Measurements from ENCODE around the gene CSNK1G1. TPM values are rescaled to one million over a fixed set of nuclear protein-coding genes. Genes with fewer than 3 reads are reported as not detected.

Gene CSNK1G1
- total and polyA plus RNA-seq, 2 of the 4 experiments (the other 2 are of a cell fraction), result 7.4 to 29.4 TPM

GRCh38 chr15:64343841-64344240, 12.1 kb downstream of the CSNK1G1 start:
- Histone ChIP-seq H3K9me1 (ENCODE audit: insufficient read depth, low read length) (0 out of 2 replicates have a peak, but pooled peaks cover 2% of the 10 kb centered on the region), H3K27ac (ENCODE audit: insufficient read depth, low read length) (peak overlapping the region; percentile 44; the same call in 1 of the 2 replicates), H2BK20ac (ENCODE audit: low read depth, low read length) (no peak overlapping the region), H3K79me1 (ENCODE audit: low read depth in 1 of 2, low read length in 2 of 2) (peaks cover 20 to 57% of the 10 kb centered on the region in 2 experiments), H3K56ac (ENCODE audit: extremely low read depth, insufficient read depth, low read length) (no peak overlapping the region), H2BK120ac (ENCODE audit: low read depth, low read length) (no peak overlapping the region), H3K18ac (ENCODE audit: low read depth, low read length) (0 out of 2 replicates have a peak overlapping the region, but pooled peaks have one; percentile 6), H4K5ac (ENCODE audit: low read depth, low read length) (no peak overlapping the region), H3K4ac (ENCODE audit: low read depth, low read length) (no peak overlapping the region), H3K4me1 (ENCODE audit: control insufficient read depth, insufficient read depth, low read length) (peaks cover 8% of the 10 kb centered on the region), H4K91ac (ENCODE audit: insufficient read depth, low read depth, low read length) (no peak overlapping the region), H3K27me3 (ENCODE audit: control insufficient read depth, insufficient read depth, low read length) (no peaks in the 10 kb centered on the region), H3K9ac (ENCODE audit: low read depth, low read length) (no peak overlapping the region), H2BK5ac (ENCODE audit: low read depth, low read length, poor library complexity, severe bottlenecking) (peak overlapping the region; percentile 77), H2AK5ac (ENCODE audit: low read depth, low read length) (no peak overlapping the region), H3K23ac (ENCODE audit: low read depth, low read length) (no peak overlapping the region), H3K4me2 (ENCODE audit: low read depth, low read length) (peak overlapping the region; percentile 19; the same call in 1 of the 2 replicates), H4K20me1 (ENCODE audit: insufficient read depth, low read length) (peaks cover 10% of the 10 kb centered on the region; the same call in 1 of the 2 replicates), H3K4me3 (ENCODE audit: insufficient read depth, low read depth, low read length) (no peak overlapping the region), H4K8ac (ENCODE audit: low read depth in 2 of 2, low read length in 2 of 2) (no peak overlapping the region), H2AK9ac (replicated peaks; ENCODE audit: low read depth, low read length, poor library complexity) (no peak overlapping the region), H2BK15ac (ENCODE audit: low read depth, low read length) (no peak overlapping the region), H3K36me3 (ENCODE audit: control insufficient read depth, insufficient read depth, low read length) (peaks cover 4% of the 10 kb centered on the region; the same call in 1 of the 2 replicates), H2AFZ (replicated peaks; ENCODE audit: low read length, poor library complexity) (no peak overlapping the region), H3K9me3 (ENCODE audit: control insufficient read depth, insufficient read depth, low read length) (no peaks in the 10 kb centered on the region), H3K14ac (replicated peaks; ENCODE audit: low read depth, low read length) (no peak overlapping the region)
- intact Hi-C loops (cut with micrococcal nuclease), result loop anchor here (10.0 kb wide), 1 partner anchor 59 kb away; no protein-coding TSS in a partner anchor
- no peak for TF ChIP-seq RCOR1 (IDR thresholded peaks at IDR 0.05; ENCODE audit: insufficient replicate concordance, low read length)
- TF ChIP-seq FOS (IDR thresholded peaks at IDR 0.05; ENCODE audit: low read depth, low read length), result peak; percentile 6; the same call in 1 of the 2 replicates
- BruUV-seq (replicated peaks), result no TSS peak
- CTCF ChIA-PET, result no interaction called here
- ATAC-seq (ENCODE audit: low read depth) (peak; percentile 61; the same call in 1 of the 2 replicates), DNase-seq (peak; percentile 64)
- POLR2A ChIA-PET (ENCODE audit: unreplicated experiment), result no interaction called here
- in situ Hi-C loops (cut with MboI; ENCODE audit: low sequenced_read_pairs), result no loop called here
- WGBS, 2 experiments (ENCODE audit: extremely low coverage in 2 of 2, insufficient read length in 1 of 2), result no CpG with 5 or more reads among the region's 2 CpGs
- dilution Hi-C loops (cut with HindIII; ENCODE audit: low sequenced_read_pairs, unreplicated experiment), result no loop called here
